ENCODE results near the gene GPBP1L1. TPM values are rescaled to one million over a fixed set of nuclear protein-coding genes. Genes with fewer than 3 reads are reported as not detected.

The GPBP1L1 gene
- total and polyA plus RNA-seq, 8 donors = 21.9 to 84.3 (median 53.7) TPM

- H3K36me3 ChIP-seq = peaks cover 0 to 63% (median 4%) of the 10 kb centered on the region in 3 donors
- no peak for ATAC-seq
- WGBS, 2 donors = 97 to 100% methylated on average over 2 of the region's 2 CpGs
Measured at GRCh38 chr1:45659222-45659621, 27.1 kb downstream of the GPBP1L1 start.

GRCh38 chr1:45658171-45658570 lies 28.2 kb downstream of the GPBP1L1 start:
- no peak overlapping the region for H3K27ac ChIP-seq
- intact Hi-C loops (cut with DNase I) = no loop called here

More at GRCh38 chr1:45659222-45659621, 27.1 kb downstream of the GPBP1L1 start:
- FAIRE-seq = no peak
- DNase-seq = no peak
- Histone ChIP-seq H3K4me3 (no peak overlapping the region), H3K9me3 (no peaks in the 10 kb centered on the region), H3K27ac (no peak overlapping the region), H3K4me1 (no peaks in the 10 kb centered on the region), H3K27me3 (no peaks in the 10 kb centered on the region)
- TF ChIP-seq CTCF (IDR thresholded peaks at IDR 0.05) = no peak
- intact Hi-C loops (cut with DNase I) = no loop called here

GRCh38 chr1:45656573-45657226 lies 29.6 kb downstream of the GPBP1L1 start:
- H3K36me3 ChIP-seq = peaks cover 3 to 77% (median 4%) of the 10 kb centered on the region in 3 donors
- no peak for ATAC-seq
- FAIRE-seq = no peak
- intact Hi-C loops (cut with DNase I) = no loop called here
- no peak for TF ChIP-seq CTCF (IDR thresholded peaks at IDR 0.05)
- no peaks in the 10 kb centered on the region for H3K9me3 ChIP-seq
- no peak for DNase-seq
- H3K4me1 ChIP-seq = no peaks in the 10 kb centered on the region
- H3K27me3 ChIP-seq = no peaks in the 10 kb centered on the region
- WGBS, 2 donors = 95 to 97% methylated on average over 3 of the region's 3 CpGs
- no peak overlapping the region for H3K4me3 ChIP-seq
- no peak overlapping the region for H3K27ac ChIP-seq

More at GRCh38 chr1:45658171-45658570, 28.2 kb downstream of the GPBP1L1 start:
- no peak for FAIRE-seq
- TF ChIP-seq CTCF (IDR thresholded peaks at IDR 0.05) = no peak
- no peak for DNase-seq
- no peaks in the 10 kb centered on the region for H3K27me3 ChIP-seq
- no peaks in the 10 kb centered on the region for H3K4me1 ChIP-seq
- no peaks in the 10 kb centered on the region for H3K9me3 ChIP-seq
- H3K36me3 ChIP-seq = peaks cover 3 to 68% (median 4%) of the 10 kb centered on the region in 3 donors
- ATAC-seq = no peak
- 20 to 34% methylated on average over 2 of the region's 2 CpGs for WGBS, 2 donors
- no peak overlapping the region for H3K4me3 ChIP-seq

GRCh38 chr1:45654540-45655280 lies 31.6 kb downstream of the GPBP1L1 start:
- Histone ChIP-seq H3K9me3 (no peaks in the 10 kb centered on the region), H3K27ac (no peak overlapping the region), H3K4me3 (no peak overlapping the region), H3K36me3 (peaks cover 3 to 78% (median 4%) of the 10 kb centered on the region in 3 donors), H3K4me1 (no peaks in the 10 kb centered on the region), H3K27me3 (no peaks in the 10 kb centered on the region)
- TF ChIP-seq CTCF (IDR thresholded peaks at IDR 0.05) = no peak
- ATAC-seq (no peak), FAIRE-seq (no peak), DNase-seq (no peak)
- WGBS, 2 donors = 92 to 94% methylated on average over 12 of the region's 12 CpGs
- intact Hi-C loops (cut with DNase I) = no loop called here

Data from pancreas (tissue), 10 donors.